OCI-LY3 (cell line): ENCODE measurements around the gene KRT6B.

Experiments
- H2AFZ ChIP-seq: fragments of 200-600, 300-600 bp; shearing (Covaris generic); 2 replicates; pipeline ENCODE4 v1.6.0; 2014; ENCODE audit warnings: antibody characterized with exemption, low read depth, low read length
- H3K27ac ChIP-seq: fragments of 200-600, 300-600 bp; sonication (generic); 2 replicates; pipeline ENCODE4 v1.5.1; 2014; ENCODE audit warnings: mild to moderate bottlenecking, low read length, moderate library complexity, mixed read lengths
- H3K27me3 ChIP-seq: fragments of 200-600, 300-600 bp; sonication (generic); 2 replicates; pipeline ENCODE4 v1.6.1; 2014; ENCODE audit warnings: low read depth, low read length, mixed read lengths
- H3K36me3 ChIP-seq: fragments of 200-600, 300-600 bp; sonication (generic); replicated peaks from 2 replicates; pipeline ENCODE3; 2014; ENCODE audit warnings: low read depth, low read length, mixed read lengths
- H3K4me1 ChIP-seq: fragments of 300-600, 200-600 bp; sonication (generic); 2 replicates; pipeline ENCODE4 v1.6.1; 2014; ENCODE audit warnings: low read length, mixed read lengths
- H3K4me2 ChIP-seq: fragments of 200-600, 300-600 bp; sonication (generic); 2 replicates; pipeline ENCODE4 v1.6.1; 2014; ENCODE audit warnings: low read length, mixed read lengths
- H3K4me3 ChIP-seq: fragments of 300-600, 200-600 bp; sonication (generic); 2 replicates; pipeline ENCODE4 v1.5.1; 2014; ENCODE audit warnings: antibody characterized with exemption, mild to moderate bottlenecking, low read length, moderate library complexity
- H3K79me2 ChIP-seq: fragments of 300-600, 200-600 bp; shearing (Covaris generic); 2 replicates; pipeline ENCODE4 v1.6.1; 2014; ENCODE audit warnings: mild to moderate bottlenecking, low read length, mixed read lengths
- H3K9ac ChIP-seq: fragments of 300-600, 200-600 bp; shearing (Covaris generic); 2 replicates; pipeline ENCODE4 v1.6.0; 2014; ENCODE audit warnings: mild to moderate bottlenecking, low read length, moderate library complexity
- H3K9me3 ChIP-seq: fragments of 200-600, 300-600 bp; shearing (Covaris generic); 2 replicates; pipeline ENCODE4 v1.6.1; 2014; ENCODE audit warnings: low read length, mixed read lengths; ENCODE audit not compliant: insufficient read depth
- H4K20me1 ChIP-seq: fragments of 200-600, 300-600 bp; sonication (generic); 2 replicates; pipeline ENCODE4 v1.6.1; 2016; ENCODE audit warnings: low read length, mixed read lengths; ENCODE audit not compliant: insufficient read depth
- CTCF ChIP-seq: fragments of 200-600, 300-600 bp; sonication (generic); IDR thresholded peaks from 2 replicates; pipeline ENCODE4 v1.5.1; 2014; ENCODE audit warnings: antibody characterized with exemption, low read length, low read depth
- EZH2phosphoT487 ChIP-seq: fragments of 200-600 bp; shearing (Covaris generic); IDR thresholded peaks from 2 replicates; pipeline ENCODE4 v1.6.1; 2018; ENCODE audit warnings: antibody characterized with exemption, mixed run types, low read depth

KRT6B gene

GRCh38 chr12:52434081-52434733 lies 17.7 kb downstream of the KRT6B start, which contains the start of gene KRT75:
Gene KRT75 (minus strand): TSS chr12:52434371. CDS start chr12:52434304, 67 bp downstream.
- no peak within 1 kb of the TSS for H3K4me2 ChIP-seq
- H3K36me3 ChIP-seq: no peaks in the 10 kb centered on the region
- H4K20me1 ChIP-seq: no peaks in the 10 kb centered on the region
- no peaks in the 10 kb centered on the region for H3K79me2 ChIP-seq
- no peaks in the 10 kb centered on the region for H3K4me1 ChIP-seq
- TF ChIP-seq EZH2phosphoT487 (no peak), CTCF (no peak)
- H3K4me3 ChIP-seq: no peak within 1 kb of the TSS
- H3K9me3 ChIP-seq: no peaks in the 10 kb centered on the region
- no peak within 1 kb of the TSS for H3K27ac ChIP-seq
- H3K27me3 ChIP-seq: peaks cover 56% of the 10 kb centered on the region
- H2AFZ ChIP-seq: no peak within 1 kb of the TSS
- H3K9ac ChIP-seq: no peak within 1 kb of the TSS

- TF ChIP-seq EZH2phosphoT487: no peak
- TF ChIP-seq CTCF: no peak
- Histone ChIP-seq H3K9me3 (no peaks in the 10 kb centered on the region), H3K9ac (no peak overlapping the region), H2AFZ (no peak overlapping the region), H3K79me2 (no peaks in the 10 kb centered on the region), H3K36me3 (no peaks in the 10 kb centered on the region), H3K4me3 (no peak overlapping the region), H3K4me1 (no peaks in the 10 kb centered on the region), H3K27ac (no peak overlapping the region), H4K20me1 (no peaks in the 10 kb centered on the region), H3K27me3 (peaks cover 62% of the 10 kb centered on the region), H3K4me2 (no peak overlapping the region)
Measured at GRCh38 chr12:52433501-52434080, 18.4 kb downstream of the KRT6B start.

GRCh38 chr12:52432559-52433207 lies 19.3 kb downstream of the KRT6B start:
- TF ChIP-seq EZH2phosphoT487 (no peak), CTCF (no peak)
- Histone ChIP-seq H3K4me2 (no peak overlapping the region), H3K27ac (no peak overlapping the region), H3K4me3 (no peak overlapping the region), H2AFZ (no peak overlapping the region), H3K9ac (no peak overlapping the region), H3K79me2 (no peaks in the 10 kb centered on the region), H4K20me1 (no peaks in the 10 kb centered on the region), H3K9me3 (no peaks in the 10 kb centered on the region), H3K4me1 (no peaks in the 10 kb centered on the region), H3K36me3 (no peaks in the 10 kb centered on the region), H3K27me3 (peaks cover 71% of the 10 kb centered on the region)

GRCh38 chr12:52428121-52428520 lies 23.8 kb downstream of the KRT6B start:
- Histone ChIP-seq H3K27me3 (peaks cover 73% of the 10 kb centered on the region), H4K20me1 (no peaks in the 10 kb centered on the region), H3K4me1 (no peaks in the 10 kb centered on the region), H3K9me3 (no peaks in the 10 kb centered on the region), H3K36me3 (no peaks in the 10 kb centered on the region), H3K9ac (no peak overlapping the region), H3K79me2 (no peaks in the 10 kb centered on the region), H3K4me3 (no peak overlapping the region), H3K4me2 (no peak overlapping the region), H3K27ac (no peak overlapping the region), H2AFZ (no peak overlapping the region)
- TF ChIP-seq EZH2phosphoT487: no peak
- TF ChIP-seq CTCF: no peak
